Pancreas (tissue), 10 donors: ENCODE data around the gene UBQLN2. TPM values are rescaled to one million over a fixed set of nuclear protein-coding genes. Genes with fewer than 3 reads are reported as not detected.

Source experiments
- ATAC-seq, 4 donors: fragments of 200-7000 bp; cut with Tn5 transposase; one replicate each; pipeline versions ENCODE4 v1.8.0 to v1.9.1; 2020; ENCODE audit warnings: mild to moderate bottlenecking in 4 of 4, moderate library complexity in 4 of 4
- DNase-seq, 6 donors: peaks; one replicate each; pipeline ENCODE4 v3.0.0-alpha.2; 2020
- FAIRE-seq: peaks from 2 replicates; lab custom pipeline; 2012; peaks lifted over from hg19 to GRCh38; lab: Jason Lieb, UNC
- H3K27ac ChIP-seq, 4 donors: fragments of 200-600 bp; sonication (generic); 1 replicate in 3 of 4; 2 replicates in 1 of 4; pipeline versions ENCODE4 v1.5.0 to v1.8.0; 2020
- H3K27me3 ChIP-seq, 4 donors: fragments of 200-600 bp; one replicate each; pipeline ENCODE4 v1.8.0; 2021
- H3K36me3 ChIP-seq, 3 donors: fragments of 200-600 bp; sonication (generic) in 1 of 3; one replicate each; pipeline versions ENCODE4 v1.5.0 to v1.8.0; 2020 to 2021
- H3K4me1 ChIP-seq, 3 donors: fragments of 200-600 bp; one replicate each; pipeline ENCODE4 v1.8.0; 2021
- H3K4me3 ChIP-seq, 4 donors: fragments of 200-600 bp; sonication (generic) in 2 of 4; one replicate each; pipeline versions ENCODE4 v1.5.0 to v1.8.0; 2020 to 2021
- H3K9me3 ChIP-seq, 4 donors: fragments of 200-600 bp; one replicate each; pipeline ENCODE4 v1.8.0; 2021
- WGBS, 2 donors: extraction: QIAGEN DNeasy Blood & Tissue Kit; methylation state at CpG; one replicate each; pipeline ENCODE4 v1.1.7; 2013; 5-methylcytosine and 5-hydroxymethylcytosine counted together
- intact Hi-C, 3 donors: fragments of 100-400 bp; cut with DNase I; formaldehyde crosslinking; loops; one replicate each; pipeline versions ENCODE4 v1.11.1 to v1.14.2; 2022
- polyA plus RNA-seq, 2 donors: library from polyadenylated mRNA; stranded (reverse); fragments of 200-250 nt; gene quantifications; one replicate each; pipeline ENCODE4 v1.2.3, GENCODE V29; 2013
- total RNA-seq, 6 donors: library from RNA; stranded (reverse); fragmentation: NEBNext Ultra II Directional in 4 of 6; extraction: Animal tissue kit (Norgen Biotek cat#: 25700) in 4 of 6; gene quantifications; one replicate each; pipeline versions ENCODE4 v1.2.1 to v1.2.4, GENCODE V29; 2021 to 2023
- TF ChIP-seq, protein P1 (sequence below), 4 donors: fragments of 200-600 bp; sonication (generic) in 3 of 4; IDR thresholded peaks; one replicate each; pipeline versions ENCODE4 v1.5.0 to v1.8.0; 2021; ENCODE audit warnings: antibody characterized with exemption in 4 of 4
- donor health status: healthy with polysubstance abuse.
- donor health status: DM: no; HTN: no; CAD: no; lungs with moderate emphysema.
- donor health status: DM: no; HTN: no; CAD: no.
- donor health status: control.
- donor health status: control.
- donor health status: Bipolar disorder and iron deficiency.
- donor health status: DM: yes; HTN: yes; CAD: no.
- donor health status: DM: no; HTN: no; CAD: no.
- donor health status: DM: no; HTN: no; CAD: no.
- donor health status: DM: yes; HTN: yes; CAD: no.

The UBQLN2 gene
- total and polyA plus RNA-seq, 8 donors = 3.7 to 16.3 (median 6.9) TPM

DNA sequence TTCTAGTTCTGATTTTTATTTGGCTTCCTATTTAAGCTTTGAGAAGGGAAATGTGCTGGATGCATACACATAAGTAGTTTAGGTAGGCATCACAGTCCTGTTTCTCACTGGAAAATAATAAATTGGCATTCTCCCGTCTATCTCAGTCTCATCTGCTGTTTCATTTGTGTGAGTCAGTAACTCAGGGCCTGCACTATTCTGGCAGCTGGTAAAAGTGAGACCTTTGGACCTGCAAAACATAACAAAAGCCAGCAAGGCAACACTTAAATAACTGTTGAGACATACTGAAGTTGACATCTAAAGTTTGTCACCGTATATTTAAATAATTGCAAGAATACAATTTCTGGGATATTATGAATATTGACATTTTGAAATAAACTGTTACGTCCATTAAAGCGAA, 8.6 kb upstream of the UBQLN2 start:
- intact Hi-C loops = no loop called here
- DNase-seq (no peak), ATAC-seq (peak in 1 of 4 donors; percentile 40), FAIRE-seq (peak; percentile 17)
- WGBS, 2 donors = 70% methylated on average over 4 of the region's 4 CpGs
- Histone ChIP-seq H3K27ac (no peak overlapping the region), H3K4me1 (no peaks in the 10 kb centered on the region), H3K4me3 (no peak overlapping the region), H3K9me3 (peaks cover 0 to 3% (median 0%) of the 10 kb centered on the region in 4 donors), H3K36me3 (no peaks in the 10 kb centered on the region), H3K27me3 (peaks cover 0 to 4% (median 0%) of the 10 kb centered on the region in 4 donors)
- TF ChIP-seq, protein P1, sequence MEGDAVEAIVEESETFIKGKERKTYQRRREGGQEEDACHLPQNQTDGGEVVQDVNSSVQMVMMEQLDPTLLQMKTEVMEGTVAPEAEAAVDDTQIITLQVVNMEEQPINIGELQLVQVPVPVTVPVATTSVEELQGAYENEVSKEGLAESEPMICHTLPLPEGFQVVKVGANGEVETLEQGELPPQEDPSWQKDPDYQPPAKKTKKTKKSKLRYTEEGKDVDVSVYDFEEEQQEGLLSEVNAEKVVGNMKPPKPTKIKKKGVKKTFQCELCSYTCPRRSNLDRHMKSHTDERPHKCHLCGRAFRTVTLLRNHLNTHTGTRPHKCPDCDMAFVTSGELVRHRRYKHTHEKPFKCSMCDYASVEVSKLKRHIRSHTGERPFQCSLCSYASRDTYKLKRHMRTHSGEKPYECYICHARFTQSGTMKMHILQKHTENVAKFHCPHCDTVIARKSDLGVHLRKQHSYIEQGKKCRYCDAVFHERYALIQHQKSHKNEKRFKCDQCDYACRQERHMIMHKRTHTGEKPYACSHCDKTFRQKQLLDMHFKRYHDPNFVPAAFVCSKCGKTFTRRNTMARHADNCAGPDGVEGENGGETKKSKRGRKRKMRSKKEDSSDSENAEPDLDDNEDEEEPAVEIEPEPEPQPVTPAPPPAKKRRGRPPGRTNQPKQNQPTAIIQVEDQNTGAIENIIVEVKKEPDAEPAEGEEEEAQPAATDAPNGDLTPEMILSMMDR (IDR thresholded peaks at IDR 0.05) = no peak

DNA sequence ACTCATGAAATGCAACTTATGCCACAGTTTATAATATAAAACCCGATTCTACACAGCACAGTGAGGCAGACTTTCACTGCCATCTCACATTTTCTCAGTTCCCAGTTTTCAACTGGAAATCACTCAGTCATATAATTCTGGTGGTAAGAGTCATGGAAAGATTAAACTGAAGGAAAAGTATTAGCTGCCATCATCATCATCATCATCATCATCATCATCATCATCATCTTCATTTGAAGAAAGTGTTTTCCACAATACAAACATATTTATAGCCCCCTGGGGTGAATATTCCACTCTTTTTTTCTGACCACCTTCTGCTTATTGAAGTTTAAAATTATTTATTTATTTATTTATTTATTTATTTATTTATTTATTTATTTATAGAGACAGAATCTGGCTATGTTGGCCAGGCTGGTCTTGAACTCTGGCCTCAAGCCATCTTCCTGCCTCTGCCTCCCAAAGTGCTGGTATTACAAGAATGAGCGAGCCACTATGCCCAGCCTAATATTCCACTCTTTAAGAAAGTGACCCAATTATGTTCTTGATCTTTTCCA, 6.0 kb upstream of the UBQLN2 start:
- intact Hi-C loops = no loop called here
- 71 to 78% methylated on average over 2 of the region's 2 CpGs for WGBS, 2 donors
- Histone ChIP-seq H3K4me1 (peaks cover 0 to under 1% (median 0%) of the 10 kb centered on the region in 3 donors), H3K36me3 (no peaks in the 10 kb centered on the region), H3K4me3 (no peak overlapping the region), H3K9me3 (peaks cover 0 to 3% (median 0%) of the 10 kb centered on the region in 4 donors), H3K27ac (no peak overlapping the region), H3K27me3 (peaks cover 0 to 11% (median 0%) of the 10 kb centered on the region in 4 donors)
- FAIRE-seq = no peak
- ATAC-seq = no peak
- DNase-seq = no peak
- TF ChIP-seq, protein P1 (IDR thresholded peaks at IDR 0.05) = no peak

DNA sequence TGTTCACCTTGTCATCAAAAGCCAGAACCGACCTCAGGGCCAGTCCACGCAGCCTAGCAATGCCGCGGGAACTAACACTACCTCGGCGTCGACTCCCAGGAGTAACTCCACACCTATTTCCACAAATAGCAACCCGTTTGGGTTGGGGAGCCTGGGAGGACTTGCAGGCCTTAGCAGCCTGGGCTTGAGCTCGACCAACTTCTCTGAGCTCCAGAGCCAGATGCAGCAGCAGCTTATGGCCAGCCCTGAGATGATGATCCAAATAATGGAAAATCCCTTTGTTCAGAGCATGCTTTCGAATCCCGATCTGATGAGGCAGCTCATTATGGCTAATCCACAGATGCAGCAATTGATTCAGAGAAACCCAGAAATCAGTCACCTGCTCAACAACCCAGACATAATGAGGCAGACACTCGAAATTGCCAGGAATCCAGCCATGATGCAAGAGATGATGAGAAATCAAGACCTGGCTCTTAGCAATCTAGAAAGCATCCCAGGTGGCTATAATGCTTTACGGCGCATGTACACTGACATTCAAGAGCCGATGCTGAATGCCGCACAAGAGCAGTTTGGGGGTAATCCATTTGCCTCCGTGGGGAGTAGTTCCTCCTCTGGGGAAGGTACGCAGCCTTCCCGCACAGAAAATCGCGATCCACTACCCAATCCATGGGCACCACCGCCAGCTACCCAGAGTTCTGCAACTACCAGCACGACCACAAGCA, 898 bp downstream of the UBQLN2 start:
- ATAC-seq (peak; percentile 40 to 47 (median 45)), FAIRE-seq (no peak), DNase-seq (peak in 3 of 6 donors; percentile 11 to 26 (median 20))
- TF ChIP-seq, protein P1 (IDR thresholded peaks at IDR 0.05) = no peak
- H3K36me3 ChIP-seq = no peaks in the 10 kb centered on the region
- 1 to 31% methylated on average over 23 of the region's 23 CpGs for WGBS, 2 donors
- H3K9me3 ChIP-seq = no peaks in the 10 kb centered on the region
- peaks cover 0 to 5% (median 0%) of the 10 kb centered on the region in 3 donors for H3K4me1 ChIP-seq
- peaks cover 0 to 14% (median 0%) of the 10 kb centered on the region in 4 donors for H3K27me3 ChIP-seq
- intact Hi-C loops = no loop called here
- H3K27ac ChIP-seq = peak overlapping the region; percentile 80 to 96 (median 89)
- peak overlapping the region; percentile 21 to 59 (median 51) for H3K4me3 ChIP-seq

DNA sequence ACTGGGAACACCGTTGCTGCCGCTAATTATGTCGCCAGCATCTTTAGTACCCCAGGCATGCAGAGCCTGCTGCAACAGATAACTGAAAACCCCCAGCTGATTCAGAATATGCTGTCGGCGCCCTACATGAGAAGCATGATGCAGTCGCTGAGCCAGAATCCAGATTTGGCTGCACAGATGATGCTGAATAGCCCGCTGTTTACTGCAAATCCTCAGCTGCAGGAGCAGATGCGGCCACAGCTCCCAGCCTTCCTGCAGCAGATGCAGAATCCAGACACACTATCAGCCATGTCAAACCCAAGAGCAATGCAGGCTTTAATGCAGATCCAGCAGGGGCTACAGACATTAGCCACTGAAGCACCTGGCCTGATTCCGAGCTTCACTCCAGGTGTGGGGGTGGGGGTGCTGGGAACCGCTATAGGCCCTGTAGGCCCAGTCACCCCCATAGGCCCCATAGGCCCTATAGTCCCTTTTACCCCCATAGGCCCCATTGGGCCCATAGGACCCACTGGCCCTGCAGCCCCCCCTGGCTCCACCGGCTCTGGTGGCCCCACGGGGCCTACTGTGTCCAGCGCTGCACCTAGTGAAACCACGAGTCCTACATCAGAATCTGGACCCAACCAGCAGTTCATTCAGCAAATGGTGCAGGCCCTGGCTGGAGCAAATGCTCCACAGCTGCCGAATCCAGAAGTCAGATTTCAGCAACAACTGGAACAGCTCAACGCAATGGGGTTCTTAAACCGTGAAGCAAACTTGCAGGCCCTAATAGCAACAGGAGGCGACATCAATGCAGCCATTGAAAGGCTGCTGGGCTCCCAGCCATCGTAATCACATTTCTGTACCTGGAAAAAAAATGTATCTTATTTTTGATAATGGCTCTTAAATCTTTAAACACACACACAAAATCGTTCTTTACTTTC, 1.8 kb downstream of the UBQLN2 start:
- DNase-seq (peak in 1 of 6 donors; percentile 38), FAIRE-seq (no peak), ATAC-seq (no peak)
- H3K4me3 ChIP-seq = peak overlapping the region; percentile 21 to 59 (median 51)
- H3K4me1 ChIP-seq = peaks cover 0 to 5% (median 0%) of the 10 kb centered on the region in 3 donors
- H3K36me3 ChIP-seq = no peaks in the 10 kb centered on the region
- peaks cover 0 to 14% (median 0%) of the 10 kb centered on the region in 4 donors for H3K27me3 ChIP-seq
- no peaks in the 10 kb centered on the region for H3K9me3 ChIP-seq
- intact Hi-C loops = no loop called here
- TF ChIP-seq, protein P1 (IDR thresholded peaks at IDR 0.05) = no peak
- 4 to 43% methylated on average over 20 of the region's 20 CpGs for WGBS, 2 donors
- no peak overlapping the region for H3K27ac ChIP-seq
